PFSK-1 (cell line): Measurements from ENCODE around the gene DPYD.

Source experiments
- POLR2AphosphoS5 ChIP-seq: IDR thresholded peaks from 2 replicates; pipeline ENCODE4 v1.6.1; 2012; ENCODE audit warnings: low read depth, mild to moderate bottlenecking, control low read depth, low read length, moderate library complexity
- TAF1 ChIP-seq: IDR thresholded peaks from 2 replicates; pipeline ENCODE4 v1.6.1; 2012; ENCODE audit warnings: low read length, control low read depth, borderline replicate concordance; ENCODE audit not compliant: insufficient read depth

- TF ChIP-seq POLR2AphosphoS5 (no peak), TAF1 (no peak)
Measured at GRCh38 chr1:97412737-97413136, 508.1 kb downstream of the DPYD start.
